ENCODE results near the gene ZFP36L1.

The ZFP36L1 gene

GRCh38 chr14:68792979-68793733 lies at the start of gene ZFP36L1:
Gene ZFP36L1, minus strand, starts transcription at chr14:68793067. Its CDS starts 129 bp downstream, at chr14:68792938.
- in situ Hi-C loops (cut with MboI; ENCODE audit: low sequenced_read_pairs) = no loop called here

- in situ Hi-C loops (cut with MboI; ENCODE audit: low sequenced_read_pairs) = no loop called here
Observed at GRCh38 chr14:68842298-68842697, 49.4 kb upstream of the ZFP36L1 start.

- in situ Hi-C loops (cut with MboI; ENCODE audit: low sequenced_read_pairs) = no loop called here
Observed at GRCh38 chr14:68841016-68841809, 48.3 kb upstream of the ZFP36L1 start.

- in situ Hi-C loops (cut with MboI; ENCODE audit: low sequenced_read_pairs) = no loop called here
Observed at GRCh38 chr14:68840454-68840853, 47.6 kb upstream of the ZFP36L1 start.

- in situ Hi-C loops (cut with MboI; ENCODE audit: low sequenced_read_pairs) = no loop called here
Observed at GRCh38 chr14:68836082-68836481, 43.2 kb upstream of the ZFP36L1 start.

GRCh38 chr14:68834816-68835215 lies 41.9 kb upstream of the ZFP36L1 start:
- in situ Hi-C loops (cut with MboI; ENCODE audit: low sequenced_read_pairs) = no loop called here

GRCh38 chr14:68828698-68829097 lies 35.8 kb upstream of the ZFP36L1 start:
- in situ Hi-C loops (cut with MboI; ENCODE audit: low sequenced_read_pairs) = no loop called here

- in situ Hi-C loops (cut with MboI; ENCODE audit: low sequenced_read_pairs) = no loop called here
Observed at GRCh38 chr14:68825729-68826128, 32.9 kb upstream of the ZFP36L1 start.

GRCh38 chr14:68824517-68825347 lies 31.9 kb upstream of the ZFP36L1 start:
- in situ Hi-C loops (cut with MboI; ENCODE audit: low sequenced_read_pairs) = loop anchor here (25.0 kb wide), 1 partner anchor 587 kb away; no protein-coding TSS in a partner anchor

GRCh38 chr14:68824207-68824516 lies 31.3 kb upstream of the ZFP36L1 start:
- in situ Hi-C loops (cut with MboI; ENCODE audit: low sequenced_read_pairs) = loop anchor here (25.0 kb wide), 1 partner anchor 587 kb away; no protein-coding TSS in a partner anchor

GRCh38 chr14:68823434-68824206 lies 30.8 kb upstream of the ZFP36L1 start:
- in situ Hi-C loops (cut with MboI; ENCODE audit: low sequenced_read_pairs) = loop anchor here (25.0 kb wide), 1 partner anchor 586 kb away; no protein-coding TSS in a partner anchor

- in situ Hi-C loops (cut with MboI; ENCODE audit: low sequenced_read_pairs) = loop anchor here (25.0 kb wide), 1 partner anchor 586 kb away; no protein-coding TSS in a partner anchor
Observed at GRCh38 chr14:68822926-68823325, 30.1 kb upstream of the ZFP36L1 start.

- in situ Hi-C loops (cut with MboI; ENCODE audit: low sequenced_read_pairs) = loop anchor here (25.0 kb wide), 1 partner anchor 585 kb away; no protein-coding TSS in a partner anchor
Observed at GRCh38 chr14:68822132-68822651, 29.3 kb upstream of the ZFP36L1 start.

GRCh38 chr14:68820999-68821683 lies 28.3 kb upstream of the ZFP36L1 start:
- in situ Hi-C loops (cut with MboI; ENCODE audit: low sequenced_read_pairs) = loop anchor here (25.0 kb wide), 1 partner anchor 584 kb away; no protein-coding TSS in a partner anchor

GRCh38 chr14:68820536-68820935 lies 27.7 kb upstream of the ZFP36L1 start:
- in situ Hi-C loops (cut with MboI; ENCODE audit: low sequenced_read_pairs) = loop anchor here (25.0 kb wide), 1 partner anchor 583 kb away; no protein-coding TSS in a partner anchor

- in situ Hi-C loops (cut with MboI; ENCODE audit: low sequenced_read_pairs) = loop anchor here (25.0 kb wide), 1 partner anchor 583 kb away; no protein-coding TSS in a partner anchor
Observed at GRCh38 chr14:68820119-68820518, 27.3 kb upstream of the ZFP36L1 start.

GRCh38 chr14:68819260-68819691 lies 26.4 kb upstream of the ZFP36L1 start:
- in situ Hi-C loops (cut with MboI; ENCODE audit: low sequenced_read_pairs) = loop anchor here (10.0 to 25.0 kb wide), 2 partner anchors 582 to 874 kb away; no protein-coding TSS in a partner anchor

GRCh38 chr14:68817506-68818212 lies 24.8 kb upstream of the ZFP36L1 start:
- in situ Hi-C loops (cut with MboI; ENCODE audit: low sequenced_read_pairs) = loop anchor here (10.0 to 25.0 kb wide), 2 partner anchors 580 to 873 kb away; no protein-coding TSS in a partner anchor
